Epithelial cell of proximal tubule (primary cell): Measurements from ENCODE around the gene MS4A15. TPM values are rescaled to one million over a fixed set of nuclear protein-coding genes. Genes with fewer than 3 reads are reported as not detected.

Experiments used
- DNase-seq: peaks from one replicate; pipeline ENCODE4 v3.0.0-alpha.2; 2011; ENCODE audit warnings: low read depth
- H3K4me3 ChIP-seq: 2 replicates; pipeline ENCODE4 v1.5.1; 2011; ENCODE audit warnings: low read depth, mild to moderate bottlenecking, low read length
- total RNA-seq: library from RNA; depleted of rRNA; stranded (reverse); fragments of >200 nt; gene quantifications from 2 replicates; pipeline ENCODE4 v1.2.3, GENCODE V29; 2015
- TF ChIP-seq, protein P1 (sequence below): conservative IDR thresholded peaks from 2 replicates; pipeline ENCODE4 v1.5.1; 2012; ENCODE audit warnings: low read depth, mild to moderate bottlenecking, low read length

Gene MS4A15
- total RNA-seq, 1 donor from 2014 or later: not detected

GRCh38 chr11:60825118-60825517 is 68.5 kb downstream of the MS4A15 start:
- DNase-seq: no peak
- TF ChIP-seq, protein P1, sequence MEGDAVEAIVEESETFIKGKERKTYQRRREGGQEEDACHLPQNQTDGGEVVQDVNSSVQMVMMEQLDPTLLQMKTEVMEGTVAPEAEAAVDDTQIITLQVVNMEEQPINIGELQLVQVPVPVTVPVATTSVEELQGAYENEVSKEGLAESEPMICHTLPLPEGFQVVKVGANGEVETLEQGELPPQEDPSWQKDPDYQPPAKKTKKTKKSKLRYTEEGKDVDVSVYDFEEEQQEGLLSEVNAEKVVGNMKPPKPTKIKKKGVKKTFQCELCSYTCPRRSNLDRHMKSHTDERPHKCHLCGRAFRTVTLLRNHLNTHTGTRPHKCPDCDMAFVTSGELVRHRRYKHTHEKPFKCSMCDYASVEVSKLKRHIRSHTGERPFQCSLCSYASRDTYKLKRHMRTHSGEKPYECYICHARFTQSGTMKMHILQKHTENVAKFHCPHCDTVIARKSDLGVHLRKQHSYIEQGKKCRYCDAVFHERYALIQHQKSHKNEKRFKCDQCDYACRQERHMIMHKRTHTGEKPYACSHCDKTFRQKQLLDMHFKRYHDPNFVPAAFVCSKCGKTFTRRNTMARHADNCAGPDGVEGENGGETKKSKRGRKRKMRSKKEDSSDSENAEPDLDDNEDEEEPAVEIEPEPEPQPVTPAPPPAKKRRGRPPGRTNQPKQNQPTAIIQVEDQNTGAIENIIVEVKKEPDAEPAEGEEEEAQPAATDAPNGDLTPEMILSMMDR: no peak
- H3K4me3 ChIP-seq: no peak overlapping the region

GRCh38 chr11:60825790-60826189 is 69.1 kb downstream of the MS4A15 start:
- TF ChIP-seq, protein P1: no peak
- no peak overlapping the region for H3K4me3 ChIP-seq
- DNase-seq: no peak

Other genes starting within 250 kb of the MS4A15 start
- gene MS4A13, start 241.5 kb upstream of the MS4A15 start, total RNA-seq: not detected in 2 replicates
- not detected in 2 replicates for gene MS4A8, start 57.3 kb upstream of the MS4A15 start, total RNA-seq
- not detected in 2 replicates for gene MS4A18, start 32.1 kb upstream of the MS4A15 start, total RNA-seq
- not detected in 2 replicates for gene MS4A10, start 28.5 kb downstream of the MS4A15 start, total RNA-seq
- gene CCDC86, start 85.2 kb downstream of the MS4A15 start, total RNA-seq: 38.6 and 61.5 TPM in 2 replicates
- 0.29 TPM in 1 of 2 replicates, not detected in the other for gene PTGDR2, start 99.1 kb downstream of the MS4A15 start, total RNA-seq
- not detected in 2 replicates for gene ZP1, start 110.7 kb downstream of the MS4A15 start, total RNA-seq
- gene PRPF19, start 149.7 kb downstream of the MS4A15 start, total RNA-seq: 73.2 and 159 TPM in 2 replicates
- gene TMEM109, start 157.3 kb downstream of the MS4A15 start, total RNA-seq: 95.4 and 119 TPM in 2 replicates
- 150 and 287 TPM in 2 replicates for gene TMEM132A, start 167.6 kb downstream of the MS4A15 start, total RNA-seq
- 0.43 and 0.86 TPM in 2 replicates for gene SLC15A3, start 195.3 kb downstream of the MS4A15 start, total RNA-seq
- gene CD6, start 214.8 kb downstream of the MS4A15 start, total RNA-seq: 0.23 TPM in 1 of 2 replicates, not detected in the other